Fibroblast of villous mesenchyme (primary cell): Measurements from ENCODE around the gene ITGB4. TPM values are rescaled to one million over a fixed set of nuclear protein-coding genes. Genes with fewer than 3 reads are reported as not detected.

Experiments used
- DNase-seq: peaks from one replicate; pipeline ENCODE4 v3.0.0-alpha.2; 2010; ENCODE audit warnings: low read depth
- H3K4me3 ChIP-seq: 2 replicates; pipeline ENCODE4 v1.5.1; 2011; ENCODE audit warnings: low read depth, mild to moderate bottlenecking, low read length
- total RNA-seq: library from RNA; depleted of rRNA; stranded (reverse); fragments of >200 nt; gene quantifications from 2 replicates; pipeline ENCODE4 v1.2.3, GENCODE V29; 2012
- TF ChIP-seq, protein P1 (sequence below): IDR thresholded peaks from 2 replicates; pipeline ENCODE4 v1.5.1; 2012; ENCODE audit warnings: low read depth, mild to moderate bottlenecking, low read length; ENCODE audit not compliant: insufficient read depth

Gene ITGB4
- total RNA-seq, 1 donor, result 1.3 TPM

DNA sequence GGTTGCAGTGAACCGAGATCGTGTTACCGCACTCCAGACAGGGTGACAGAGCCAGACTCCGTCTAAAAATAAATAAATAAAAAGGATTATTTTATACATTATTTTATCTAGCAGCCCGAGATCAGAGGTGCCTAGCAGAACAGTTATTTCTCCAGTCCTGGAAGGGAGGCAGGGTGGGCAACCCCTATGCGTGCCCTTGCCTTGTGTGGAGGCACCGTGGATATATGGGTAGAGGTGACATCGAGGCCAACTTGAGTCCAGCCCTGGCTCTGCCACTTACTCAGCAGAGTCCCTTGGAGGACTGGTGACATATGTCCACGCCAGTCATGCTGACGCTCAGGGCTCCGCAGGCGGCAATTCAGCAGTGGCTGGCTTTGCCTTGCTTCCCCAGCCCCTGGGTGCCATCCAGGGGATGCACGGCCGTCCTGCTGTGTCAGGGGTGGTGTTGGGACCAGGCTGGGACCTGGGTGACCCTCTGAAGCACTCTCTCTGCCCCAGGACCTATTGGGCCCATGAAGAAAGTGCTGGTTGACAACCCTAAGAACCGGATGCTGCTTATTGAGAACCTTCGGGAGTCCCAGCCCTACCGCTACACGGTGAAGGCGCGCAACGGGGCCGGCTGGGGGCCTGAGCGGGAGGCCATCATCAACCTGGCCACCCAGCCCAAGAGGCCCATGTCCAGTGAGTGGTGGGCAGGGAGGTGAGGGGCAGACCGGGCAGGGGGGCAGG is 30.6 kb downstream of the ITGB4 start:
- H3K4me3 ChIP-seq, result no peak overlapping the region
- TF ChIP-seq, protein P1, sequence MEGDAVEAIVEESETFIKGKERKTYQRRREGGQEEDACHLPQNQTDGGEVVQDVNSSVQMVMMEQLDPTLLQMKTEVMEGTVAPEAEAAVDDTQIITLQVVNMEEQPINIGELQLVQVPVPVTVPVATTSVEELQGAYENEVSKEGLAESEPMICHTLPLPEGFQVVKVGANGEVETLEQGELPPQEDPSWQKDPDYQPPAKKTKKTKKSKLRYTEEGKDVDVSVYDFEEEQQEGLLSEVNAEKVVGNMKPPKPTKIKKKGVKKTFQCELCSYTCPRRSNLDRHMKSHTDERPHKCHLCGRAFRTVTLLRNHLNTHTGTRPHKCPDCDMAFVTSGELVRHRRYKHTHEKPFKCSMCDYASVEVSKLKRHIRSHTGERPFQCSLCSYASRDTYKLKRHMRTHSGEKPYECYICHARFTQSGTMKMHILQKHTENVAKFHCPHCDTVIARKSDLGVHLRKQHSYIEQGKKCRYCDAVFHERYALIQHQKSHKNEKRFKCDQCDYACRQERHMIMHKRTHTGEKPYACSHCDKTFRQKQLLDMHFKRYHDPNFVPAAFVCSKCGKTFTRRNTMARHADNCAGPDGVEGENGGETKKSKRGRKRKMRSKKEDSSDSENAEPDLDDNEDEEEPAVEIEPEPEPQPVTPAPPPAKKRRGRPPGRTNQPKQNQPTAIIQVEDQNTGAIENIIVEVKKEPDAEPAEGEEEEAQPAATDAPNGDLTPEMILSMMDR, result no peak

DNA sequence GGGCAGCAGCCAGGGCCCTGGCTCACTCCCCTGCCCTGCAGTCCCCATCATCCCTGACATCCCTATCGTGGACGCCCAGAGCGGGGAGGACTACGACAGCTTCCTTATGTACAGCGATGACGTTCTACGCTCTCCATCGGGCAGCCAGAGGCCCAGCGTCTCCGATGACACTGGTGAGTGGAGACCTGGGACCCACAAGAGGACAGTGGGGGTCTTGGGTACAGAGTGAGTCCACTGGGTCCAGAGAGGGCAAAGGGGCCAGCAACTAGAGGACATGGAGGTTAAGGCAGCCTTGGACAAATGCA is 31.1 kb downstream of the ITGB4 start:
- no peak for DNase-seq
- TF ChIP-seq, protein P1, result no peak
- no peak overlapping the region for H3K4me3 ChIP-seq

More for the DNA sequence above, 30.6 kb downstream of the ITGB4 start:
- no peak for DNase-seq

DNA sequence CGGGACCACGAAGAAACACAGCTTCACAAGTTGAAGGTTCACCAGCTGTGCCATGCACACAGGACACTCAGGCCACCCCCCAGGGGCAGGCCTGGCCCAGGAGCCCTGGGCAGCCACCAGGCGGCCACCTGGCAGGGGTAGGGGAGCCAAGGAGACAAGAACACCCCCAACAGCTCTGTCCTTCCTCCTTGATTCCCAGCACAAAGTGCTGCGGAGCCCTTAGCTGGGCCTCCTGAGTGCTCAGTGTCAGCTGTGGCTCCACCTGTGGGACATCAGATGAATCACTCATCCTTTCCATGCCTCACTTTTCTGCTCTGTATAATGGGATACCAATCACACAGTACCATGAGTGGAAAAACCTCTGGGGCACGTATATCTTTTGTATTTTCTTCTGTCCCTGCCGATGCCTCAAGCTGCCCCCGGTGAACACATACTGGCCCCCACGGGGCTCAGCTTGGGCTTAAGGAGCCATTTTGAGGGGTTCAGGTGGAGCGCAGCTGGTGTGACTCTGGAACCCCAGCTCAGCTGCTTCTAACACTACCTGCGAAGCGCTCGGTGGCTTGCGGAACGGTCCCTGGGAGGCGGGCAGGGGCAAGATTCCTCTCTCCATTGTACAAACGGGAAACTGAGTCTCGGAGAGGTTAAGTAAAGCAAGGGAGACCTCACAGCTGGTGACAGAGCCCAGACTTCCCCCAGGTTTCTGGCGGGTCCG is 31.7 kb downstream of the ITGB4 start:
- H3K4me3 ChIP-seq, result peak overlapping the region; percentile 61
- no peak for DNase-seq
- TF ChIP-seq, protein P1, result no peak

DNA sequence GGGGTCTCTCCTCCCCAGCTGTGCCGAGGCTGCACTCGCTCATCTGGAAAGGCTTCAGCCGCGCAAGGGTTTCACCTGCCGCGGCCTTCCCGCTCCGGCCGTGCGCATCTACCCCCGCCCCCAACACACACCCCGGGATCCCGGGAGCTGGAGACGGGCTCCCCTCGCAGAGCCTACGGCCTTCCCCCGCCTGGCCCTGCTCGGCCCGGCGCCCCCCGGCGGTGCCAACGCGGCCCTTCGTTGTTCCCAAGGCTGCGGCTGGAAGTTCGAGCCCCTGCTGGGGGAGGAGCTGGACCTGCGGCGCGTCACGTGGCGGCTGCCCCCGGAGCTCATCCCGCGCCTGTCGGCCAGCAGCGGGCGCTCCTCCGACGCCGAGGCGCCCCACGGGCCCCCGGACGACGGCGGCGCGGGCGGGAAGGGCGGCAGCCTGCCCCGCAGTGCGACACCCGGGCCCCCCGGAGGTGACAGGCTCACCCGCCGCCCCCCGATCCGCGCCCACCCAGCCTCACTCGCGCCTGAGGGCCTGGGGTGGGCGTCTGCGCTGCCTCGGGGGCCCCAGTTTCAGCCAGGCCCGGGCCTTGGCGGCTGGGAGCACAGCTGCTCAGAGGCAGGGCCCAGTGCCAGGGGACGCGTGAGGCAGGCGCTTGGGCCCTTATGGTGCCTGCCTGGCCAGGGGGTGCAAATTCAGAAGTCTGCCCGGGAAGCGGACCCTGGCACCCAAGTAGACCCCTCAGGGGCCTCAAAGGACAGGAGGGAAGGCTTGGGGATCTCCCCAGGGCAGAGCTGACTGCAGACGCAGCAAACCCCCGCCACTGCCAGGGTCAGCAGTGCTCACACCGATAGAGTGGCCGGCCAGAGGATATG is 32.5 kb downstream of the ITGB4 start:
- H3K4me3 ChIP-seq, result peak overlapping the region; percentile 61
- TF ChIP-seq, protein P1, result peak; percentile 47
- peak; percentile 63 for DNase-seq

DNA sequence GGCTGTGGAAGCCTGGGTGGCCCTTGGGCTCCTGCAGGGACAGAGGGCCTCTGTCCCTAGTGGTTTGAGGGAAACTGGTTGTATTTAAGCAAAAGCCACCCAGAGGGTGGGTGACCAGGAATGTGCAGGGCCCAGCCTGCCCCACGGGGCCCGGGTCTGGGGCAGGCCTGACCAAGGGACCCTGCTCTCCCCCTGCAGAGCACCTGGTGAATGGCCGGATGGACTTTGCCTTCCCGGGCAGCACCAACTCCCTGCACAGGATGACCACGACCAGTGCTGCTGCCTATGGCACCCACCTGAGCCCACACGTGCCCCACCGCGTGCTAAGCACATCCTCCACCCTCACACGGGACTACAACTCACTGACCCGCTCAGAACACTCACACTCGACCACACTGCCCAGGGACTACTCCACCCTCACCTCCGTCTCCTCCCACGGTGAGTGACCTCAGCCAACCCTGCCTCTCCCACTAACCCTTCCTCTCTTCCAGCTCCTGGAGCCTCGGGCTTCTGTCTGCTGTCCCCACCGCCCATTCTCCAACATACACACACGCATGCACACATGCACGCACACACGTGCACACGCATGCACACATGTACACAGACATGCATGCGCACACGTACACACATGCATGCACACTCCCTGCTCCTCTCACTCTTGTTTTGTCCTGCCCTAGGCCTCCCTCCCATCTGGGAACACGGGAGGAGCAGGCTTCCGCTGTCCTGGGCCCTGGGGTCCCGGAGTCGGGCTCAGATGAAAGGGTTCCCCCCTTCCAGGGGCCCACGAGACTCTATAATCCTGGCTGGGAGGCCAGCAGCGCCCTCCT is 33.3 kb downstream of the ITGB4 start:
- DNase-seq, result no peak
- TF ChIP-seq, protein P1, result no peak

DNA sequence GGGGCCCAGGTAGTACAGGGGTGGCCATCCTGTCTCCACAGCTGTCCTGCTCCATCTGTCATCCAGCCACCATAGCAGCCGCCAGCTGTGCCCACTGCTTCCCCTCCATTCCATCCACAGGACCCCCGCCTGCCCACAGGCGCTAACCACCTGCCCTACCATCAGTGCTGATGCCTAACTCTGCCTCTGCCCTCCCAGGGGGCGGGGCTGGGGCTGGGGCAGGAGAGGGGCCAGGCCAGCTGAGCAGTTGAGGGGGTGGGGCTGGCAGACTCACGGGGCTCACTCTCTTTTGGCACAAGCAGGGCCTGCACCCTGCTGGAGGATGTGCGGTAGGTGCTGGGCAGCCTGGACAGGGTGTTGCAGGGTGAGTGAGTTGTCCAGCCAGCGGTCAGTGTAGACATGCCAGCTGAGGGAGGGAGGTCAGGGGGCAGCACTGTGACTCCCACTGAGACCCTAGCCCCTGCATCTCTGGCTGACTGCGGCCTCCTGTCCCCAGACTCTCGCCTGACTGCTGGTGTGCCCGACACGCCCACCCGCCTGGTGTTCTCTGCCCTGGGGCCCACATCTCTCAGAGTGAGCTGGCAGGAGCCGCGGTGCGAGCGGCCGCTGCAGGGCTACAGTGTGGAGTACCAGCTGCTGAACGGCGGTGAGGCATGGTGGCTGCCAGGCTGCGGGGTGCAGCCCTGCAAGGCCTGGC is 34.1 kb downstream of the ITGB4 start:
- no peak overlapping the region for H3K4me3 ChIP-seq
- TF ChIP-seq, protein P1, result no peak
- no peak for DNase-seq

More for the DNA sequence above, 33.3 kb downstream of the ITGB4 start:
- no peak overlapping the region for H3K4me3 ChIP-seq
